ENCODE measurements around the gene RGL2.

The RGL2 gene

DNA sequence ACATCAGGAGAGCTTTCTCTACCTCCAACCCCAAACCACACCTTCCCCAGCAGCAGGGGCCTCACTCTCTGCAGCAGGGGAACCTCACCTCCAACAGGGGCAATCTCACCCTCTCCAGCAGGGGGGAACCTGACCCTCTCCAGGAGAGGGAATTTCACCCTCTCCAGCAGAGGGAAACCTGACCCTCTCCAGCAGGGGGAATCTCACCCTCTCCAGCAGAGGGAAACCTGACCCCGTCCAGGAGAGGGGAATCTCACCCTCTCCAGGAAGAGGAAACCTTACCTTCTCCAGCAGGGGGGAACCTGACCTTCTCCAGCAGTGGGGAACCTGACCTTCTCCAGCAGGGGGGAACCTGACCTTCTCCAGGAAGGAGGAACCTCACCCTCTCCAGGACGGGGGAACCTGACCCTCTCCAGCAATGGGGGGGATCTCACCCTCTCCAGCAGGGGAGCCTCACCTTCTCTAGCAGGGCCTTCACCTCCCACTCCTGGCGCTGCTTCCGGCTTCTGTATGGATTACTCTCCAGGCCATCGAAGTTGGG, 18.7 kb downstream of the RGL2 start:
- TF ChIP-seq SPI1 (IDR thresholded peaks at IDR 0.05; ENCODE audit: borderline replicate concordance, low read depth) = no peak
- peak; percentile 44 for TF ChIP-seq CTCF (IDR thresholded peaks at IDR 0.05; ENCODE audit: insufficient read depth, low read length)
- TF ChIP-seq, protein P1, sequence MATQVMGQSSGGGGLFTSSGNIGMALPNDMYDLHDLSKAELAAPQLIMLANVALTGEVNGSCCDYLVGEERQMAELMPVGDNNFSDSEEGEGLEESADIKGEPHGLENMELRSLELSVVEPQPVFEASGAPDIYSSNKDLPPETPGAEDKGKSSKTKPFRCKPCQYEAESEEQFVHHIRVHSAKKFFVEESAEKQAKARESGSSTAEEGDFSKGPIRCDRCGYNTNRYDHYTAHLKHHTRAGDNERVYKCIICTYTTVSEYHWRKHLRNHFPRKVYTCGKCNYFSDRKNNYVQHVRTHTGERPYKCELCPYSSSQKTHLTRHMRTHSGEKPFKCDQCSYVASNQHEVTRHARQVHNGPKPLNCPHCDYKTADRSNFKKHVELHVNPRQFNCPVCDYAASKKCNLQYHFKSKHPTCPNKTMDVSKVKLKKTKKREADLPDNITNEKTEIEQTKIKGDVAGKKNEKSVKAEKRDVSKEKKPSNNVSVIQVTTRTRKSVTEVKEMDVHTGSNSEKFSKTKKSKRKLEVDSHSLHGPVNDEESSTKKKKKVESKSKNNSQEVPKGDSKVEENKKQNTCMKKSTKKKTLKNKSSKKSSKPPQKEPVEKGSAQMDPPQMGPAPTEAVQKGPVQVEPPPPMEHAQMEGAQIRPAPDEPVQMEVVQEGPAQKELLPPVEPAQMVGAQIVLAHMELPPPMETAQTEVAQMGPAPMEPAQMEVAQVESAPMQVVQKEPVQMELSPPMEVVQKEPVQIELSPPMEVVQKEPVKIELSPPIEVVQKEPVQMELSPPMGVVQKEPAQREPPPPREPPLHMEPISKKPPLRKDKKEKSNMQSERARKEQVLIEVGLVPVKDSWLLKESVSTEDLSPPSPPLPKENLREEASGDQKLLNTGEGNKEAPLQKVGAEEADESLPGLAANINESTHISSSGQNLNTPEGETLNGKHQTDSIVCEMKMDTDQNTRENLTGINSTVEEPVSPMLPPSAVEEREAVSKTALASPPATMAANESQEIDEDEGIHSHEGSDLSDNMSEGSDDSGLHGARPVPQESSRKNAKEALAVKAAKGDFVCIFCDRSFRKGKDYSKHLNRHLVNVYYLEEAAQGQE (IDR thresholded peaks at IDR 0.05; ENCODE audit: insufficient replicate concordance, low read depth) = no peak
- no peak for TF ChIP-seq GABPA (IDR thresholded peaks at IDR 0.05; ENCODE audit: low read depth)
- Histone ChIP-seq H3K4me3 (replicated peaks; ENCODE audit: insufficient read depth, low read length) (no peak overlapping the region), H3K27me3 (ENCODE audit: insufficient read depth, poor library complexity, severe bottlenecking) (no peaks in the 10 kb centered on the region), H3K27ac (replicated peaks) (no peak overlapping the region)
- peak in 1 of 2 experiments; percentile 49 for DNase-seq (ENCODE audit: low read depth in 1 of 2, low spot score in 1 of 2)

- H3K27ac ChIP-seq (replicated peaks) = no peak overlapping the region
- TF ChIP-seq GABPA (IDR thresholded peaks at IDR 0.05; ENCODE audit: low read depth) (no peak), POLR2AphosphoS5 (IDR thresholded peaks at IDR 0.05; ENCODE audit: low read depth) (no peak), CTCF (IDR thresholded peaks at IDR 0.05; ENCODE audit: insufficient read depth, low read length) (no peak), SPI1 (IDR thresholded peaks at IDR 0.05; ENCODE audit: borderline replicate concordance, low read depth) (no peak)
Measured at GRCh38 chr6:33279257-33279695, 19.5 kb downstream of the RGL2 start.

DNA sequence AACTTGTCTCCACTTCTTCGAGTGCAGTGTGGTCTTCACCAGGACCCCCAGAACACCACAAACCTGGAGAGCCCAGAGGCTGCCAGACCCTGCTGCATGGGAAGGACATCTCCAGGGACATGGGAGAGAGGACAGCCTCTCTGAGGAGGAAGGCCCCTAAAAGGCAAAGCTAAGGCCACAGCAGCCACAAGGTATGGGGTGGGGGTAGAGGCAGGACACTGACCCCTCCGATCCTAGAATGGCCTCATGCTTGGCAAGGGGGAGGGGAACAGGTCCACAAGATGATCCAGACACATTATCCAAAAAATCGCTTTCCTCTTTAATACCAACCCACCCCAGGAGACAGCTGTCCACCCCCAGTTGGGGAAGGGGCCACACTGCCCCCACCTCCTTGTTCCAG, 19.9 kb downstream of the RGL2 start:
- Histone ChIP-seq H3K27ac (replicated peaks) (no peak overlapping the region), H3K27me3 (ENCODE audit: insufficient read depth, poor library complexity, severe bottlenecking) (no peaks in the 10 kb centered on the region), H3K4me3 (replicated peaks; ENCODE audit: insufficient read depth, low read length) (no peak overlapping the region)
- no peak for TF ChIP-seq GABPA (IDR thresholded peaks at IDR 0.05; ENCODE audit: low read depth)
- no peak; the same call in 1 of the 2 replicates for TF ChIP-seq POLR2AphosphoS5 (IDR thresholded peaks at IDR 0.05; ENCODE audit: low read depth)
- no peak for TF ChIP-seq CTCF (IDR thresholded peaks at IDR 0.05; ENCODE audit: insufficient read depth, low read length)
- TF ChIP-seq SPI1 (IDR thresholded peaks at IDR 0.05; ENCODE audit: borderline replicate concordance, low read depth) = no peak
- TF ChIP-seq, protein P1 (IDR thresholded peaks at IDR 0.05; ENCODE audit: insufficient replicate concordance, low read depth) = no peak
- no peak for DNase-seq (ENCODE audit: low read depth in 1 of 2, low spot score in 1 of 2)

More at GRCh38 chr6:33279257-33279695, 19.5 kb downstream of the RGL2 start:
- peak in 1 of 2 experiments; percentile 21 for DNase-seq (ENCODE audit: low read depth in 1 of 2, low spot score in 1 of 2)
- Histone ChIP-seq H3K27me3 (ENCODE audit: insufficient read depth, poor library complexity, severe bottlenecking) (no peaks in the 10 kb centered on the region), H3K4me3 (replicated peaks; ENCODE audit: insufficient read depth, low read length) (no peak overlapping the region)

- no peak for DNase-seq (ENCODE audit: low read depth in 1 of 2, low spot score in 1 of 2)
- Histone ChIP-seq H3K27ac (replicated peaks) (no peak overlapping the region), H3K27me3 (ENCODE audit: insufficient read depth, poor library complexity, severe bottlenecking) (no peaks in the 10 kb centered on the region), H3K4me3 (replicated peaks; ENCODE audit: insufficient read depth, low read length) (no peak overlapping the region)
- TF ChIP-seq CTCF (IDR thresholded peaks at IDR 0.05; ENCODE audit: insufficient read depth, low read length) (no peak), POLR2AphosphoS5 (IDR thresholded peaks at IDR 0.05; ENCODE audit: low read depth) (no peak), GABPA (IDR thresholded peaks at IDR 0.05; ENCODE audit: low read depth) (no peak), SPI1 (IDR thresholded peaks at IDR 0.05; ENCODE audit: borderline replicate concordance, low read depth) (no peak)
- TF ChIP-seq, protein P1 (IDR thresholded peaks at IDR 0.05; ENCODE audit: insufficient replicate concordance, low read depth) = no peak
Measured at GRCh38 chr6:33278392-33278741, 20.4 kb downstream of the RGL2 start.
